IMR-90 (cell line): ENCODE results near the gene PPP2R1A. TPM values are rescaled to one million over a fixed set of nuclear protein-coding genes. Genes with fewer than 3 reads are reported as not detected.

Experiments
- ATAC-seq: fragments of 200-7000 bp; cut with Tn5 transposase; 2 replicates; pipeline ENCODE4 v1.9.1; 2020; ENCODE audit warnings: low read depth, mild to moderate bottlenecking, moderate library complexity
- BruUV-seq: library from RNA; stranded (reverse); fragments of 400-500 nt; replicated peaks from 2 replicates; lab custom pipeline; 2021; lab: Mats Ljungman, UMichigan
- CTCF ChIA-PET: fragments of 300-600 bp; formaldehyde crosslinking; extraction: SDS; loops from one replicate; lab custom pipeline; 2021; ENCODE audit warnings: antibody characterized with exemption; lab: Yijun Ruan, JAX
- POLR2A ChIA-PET: fragments of 300-600 bp; sonication (Branson Sonifier 250); formaldehyde crosslinking; loops from one replicate; lab custom pipeline; 2022; ENCODE audit warnings: antibody characterized with exemption; ENCODE audit not compliant: unreplicated experiment; lab: Charles Lee
- DNase-seq: peaks from one replicate; pipeline ENCODE4 v3.0.0; 2013
- H2AFZ ChIP-seq: replicated peaks from 2 replicates; pipeline ENCODE3; 2013; ENCODE audit warnings: low read length, mild to moderate bottlenecking; ENCODE audit not compliant: poor library complexity
- H2AK5ac ChIP-seq: 2 replicates; pipeline ENCODE4 v1.6.1; 2013; ENCODE audit warnings: low read depth, low read length, inconsistent platforms
- H2AK9ac ChIP-seq: replicated peaks from 2 replicates; pipeline ENCODE3; 2013; ENCODE audit warnings: mild to moderate bottlenecking, low read depth, low read length, moderate library complexity; ENCODE audit not compliant: poor library complexity
- H2BK120ac ChIP-seq: 2 replicates; pipeline ENCODE4 v1.6.1; 2013; ENCODE audit warnings: low read depth, low read length, inconsistent platforms
- H2BK15ac ChIP-seq: 3 replicates; pipeline ENCODE4 v1.6.1; 2013; ENCODE audit warnings: low read depth, low read length, inconsistent platforms
- H2BK20ac ChIP-seq: 2 replicates; pipeline ENCODE4 v1.6.1; 2013; ENCODE audit warnings: low read depth, mild to moderate bottlenecking, inconsistent platforms, low read length, moderate library complexity
- H2BK5ac ChIP-seq: 2 replicates; pipeline ENCODE4 v1.6.1; 2013; ENCODE audit warnings: mild to moderate bottlenecking, low read depth, low read length, inconsistent platforms; ENCODE audit not compliant: poor library complexity, severe bottlenecking
- H3K14ac ChIP-seq: replicated peaks from 2 replicates; pipeline ENCODE4 v1.6.1; 2013; ENCODE audit warnings: low read depth, low read length, inconsistent platforms
- H3K18ac ChIP-seq: 2 replicates; pipeline ENCODE4 v1.6.1; 2013; ENCODE audit warnings: low read depth, low read length, control low read depth
- H3K23ac ChIP-seq: 2 replicates; pipeline ENCODE4 v1.6.1; 2013; ENCODE audit warnings: low read depth, low read length, inconsistent platforms
- H3K27ac ChIP-seq: 2 replicates; pipeline ENCODE4 v1.5.1; 2013; ENCODE audit warnings: mild to moderate bottlenecking, control low read depth, low read length; ENCODE audit not compliant: insufficient read depth
- H3K27me3 ChIP-seq: 2 replicates; pipeline ENCODE4 v1.6.1; 2013; ENCODE audit warnings: low read length; ENCODE audit not compliant: control insufficient read depth, insufficient read depth
- H3K36me3 ChIP-seq: 2 replicates; pipeline ENCODE4 v1.6.1; 2013; ENCODE audit warnings: low read length, mixed read lengths; ENCODE audit not compliant: control insufficient read depth, insufficient read depth
- H3K4ac ChIP-seq: 2 replicates; pipeline ENCODE4 v1.6.1; 2013; ENCODE audit warnings: low read depth, low read length, inconsistent platforms
- H3K4me1 ChIP-seq: 2 replicates; pipeline ENCODE4 v1.6.1; 2013; ENCODE audit warnings: low read length, mixed read lengths; ENCODE audit not compliant: control insufficient read depth, insufficient read depth
- H3K4me2 ChIP-seq: 2 replicates; pipeline ENCODE4 v1.6.1; 2013; ENCODE audit warnings: low read depth, mild to moderate bottlenecking, control low read depth, low read length, moderate library complexity
- H3K4me3 ChIP-seq: 2 replicates; pipeline ENCODE4 v1.5.1; 2013; ENCODE audit warnings: low read depth, mild to moderate bottlenecking, control low read depth, low read length, moderate library complexity; ENCODE audit not compliant: insufficient read depth
- H3K56ac ChIP-seq: 2 replicates; pipeline ENCODE4 v1.6.1; 2013; ENCODE audit warnings: low read length, inconsistent platforms; ENCODE audit not compliant: insufficient read depth; ENCODE audit errors: extremely low read depth
- H3K79me1 ChIP-seq, 2 experiments: 2 replicates each; pipeline ENCODE4 v1.6.1; 2013; ENCODE audit warnings: low read length in 2 of 2, inconsistent platforms in 1 of 2, low read depth in 1 of 2
- H3K9ac ChIP-seq: 2 replicates; pipeline ENCODE4 v1.6.1; 2013; ENCODE audit warnings: low read depth, low read length, control low read depth
- H3K9me1 ChIP-seq: 2 replicates; pipeline ENCODE4 v1.6.1; 2013; ENCODE audit warnings: low read length, inconsistent platforms; ENCODE audit not compliant: insufficient read depth
- H3K9me3 ChIP-seq: 2 replicates; pipeline ENCODE4 v1.6.1; 2013; ENCODE audit warnings: low read length; ENCODE audit not compliant: control insufficient read depth, insufficient read depth
- H4K20me1 ChIP-seq: 2 replicates; pipeline ENCODE4 v1.6.1; 2013; ENCODE audit warnings: low read length, inconsistent platforms; ENCODE audit not compliant: insufficient read depth
- H4K5ac ChIP-seq: 2 replicates; pipeline ENCODE4 v1.6.1; 2013; ENCODE audit warnings: mild to moderate bottlenecking, low read depth, low read length, control low read depth
- H4K8ac ChIP-seq, 2 experiments: 2 replicates each; pipeline ENCODE4 v1.6.1; 2013; ENCODE audit warnings: low read depth in 2 of 2, low read length in 2 of 2, control low read depth in 1 of 2, inconsistent platforms in 1 of 2
- H4K91ac ChIP-seq: 2 replicates; pipeline ENCODE4 v1.6.1; 2013; ENCODE audit warnings: low read depth, low read length, inconsistent platforms; ENCODE audit not compliant: insufficient read depth
- CEBPB ChIP-seq: IDR thresholded peaks from 2 replicates; pipeline ENCODE4 v1.6.1; 2012; ENCODE audit warnings: low read depth, low read length, improper control_type of control experiment
- CTCF ChIP-seq: conservative IDR thresholded peaks from 2 replicates; pipeline ENCODE4 v1.5.1; 2012; ENCODE audit warnings: mild to moderate bottlenecking, low read depth, low read length, improper control_type of control experiment
- ELK1 ChIP-seq: fragments of 150-350 bp; IDR thresholded peaks from 2 replicates; pipeline ENCODE4 v1.6.1; 2016; ENCODE audit warnings: low read depth, mild to moderate bottlenecking, low read length, moderate library complexity, borderline replicate concordance
- MAZ ChIP-seq: IDR thresholded peaks from 2 replicates; pipeline ENCODE4 v1.6.1; 2012; ENCODE audit warnings: low read depth, mild to moderate bottlenecking, low read length, improper control_type of control experiment, moderate library complexity, borderline replicate concordance
- MXI1 ChIP-seq: IDR thresholded peaks from 2 replicates; pipeline ENCODE4 v1.6.1; 2012; ENCODE audit warnings: low read depth, mild to moderate bottlenecking, low read length, moderate library complexity, borderline replicate concordance
- NFE2L2 ChIP-seq: fragments of 150-350 bp; IDR thresholded peaks from 2 replicates; pipeline ENCODE4 v1.6.1; 2016; ENCODE audit warnings: low read depth, mild to moderate bottlenecking, low read length
- RAD21 ChIP-seq: IDR thresholded peaks from 2 replicates; pipeline ENCODE4 v1.6.1; 2012; ENCODE audit warnings: low read length, improper control_type of control experiment
- WGBS, 2 experiments: methylation state at CpG; one replicate each; pipeline versions ENCODE4 v1.1.5 to v1.1.7; 2013; ENCODE audit warnings: missing lambda C conversion rate in 2 of 2; ENCODE audit not compliant: insufficient read length in 1 of 2; ENCODE audit errors: extremely low coverage in 2 of 2; 5-methylcytosine and 5-hydroxymethylcytosine counted together
- dilution Hi-C: fragments of 300-500 bp; cut with HindIII; formaldehyde crosslinking; loops from one replicate; pipeline ENCODE4 v1.14.3; 2018; ENCODE audit warnings: low sequenced_read_pairs; ENCODE audit not compliant: unreplicated experiment
- in situ Hi-C: fragments of 300-500 bp; cut with MboI; formaldehyde crosslinking; loops from 3 replicates; pipeline ENCODE4 v1.14.3; 2019; ENCODE audit warnings: low sequenced_read_pairs, inconsistent platforms, mixed read lengths
- intact Hi-C: fragments of 100-400 bp; cut with micrococcal nuclease; formaldehyde crosslinking; loops from 2 replicates; pipeline ENCODE4 v1.10.0; 2022
- polyA plus RNA-seq, 3 experiments: library from polyadenylated mRNA; depleted of rRNA; stranded (reverse); fragments of >200 nt; gene quantifications; 2 replicates each; pipeline ENCODE4 v1.2.3, GENCODE V29; 2012; ENCODE audit warnings: low replicate concordance in 1 of 3
- total RNA-seq: library from RNA; depleted of rRNA; stranded (reverse); fragments of >200 nt; gene quantifications from 2 replicates; pipeline ENCODE4 v1.2.3, GENCODE V29; 2012

The PPP2R1A gene
- total and polyA plus RNA-seq, 2 of the 4 experiments (the other 2 are of a cell fraction) = 173 to 250 TPM

GRCh38 chr19:52221831-52222375, 32.1 kb downstream of the PPP2R1A start:
- H2BK120ac ChIP-seq = no peak overlapping the region
- H2BK5ac ChIP-seq = no peak overlapping the region
- no peak overlapping the region for H3K27ac ChIP-seq
- TF ChIP-seq MAZ (no peak), RAD21 (no peak), MXI1 (no peak), CTCF (no peak), NFE2L2 (no peak), CEBPB (no peak), ELK1 (no peak)
- no peak overlapping the region for H2BK15ac ChIP-seq
- no peak overlapping the region for H3K9ac ChIP-seq
- H4K20me1 ChIP-seq = peaks cover 5% of the 10 kb centered on the region
- WGBS, 2 experiments = no CpG with 5 or more reads among the region's 7 CpGs
- intact Hi-C loops (no loop called here), dilution Hi-C loops (no loop called here), in situ Hi-C loops (no loop called here)
- DNase-seq (peak; percentile 35), ATAC-seq (peak; percentile 27; the same call in 1 of the 2 replicates)
- H4K91ac ChIP-seq = no peak overlapping the region
- H3K56ac ChIP-seq = no peak overlapping the region
- H3K4ac ChIP-seq = no peak overlapping the region
- H3K4me2 ChIP-seq = no peak overlapping the region
- H3K23ac ChIP-seq = no peak overlapping the region
- no peak overlapping the region for H3K4me3 ChIP-seq
- CTCF ChIA-PET = no interaction called here
- H3K14ac ChIP-seq = no peak overlapping the region
- H2AK5ac ChIP-seq = no peak overlapping the region
- no TSS peak for BruUV-seq
- no peaks in the 10 kb centered on the region for H3K9me3 ChIP-seq
- H2AFZ ChIP-seq = no peak overlapping the region
- POLR2A ChIA-PET = no interaction called here
- no peak overlapping the region for H2BK20ac ChIP-seq
- peaks cover 74% of the 10 kb centered on the region for H3K36me3 ChIP-seq
- H4K8ac ChIP-seq = no peak overlapping the region
- no peaks in the 10 kb centered on the region for H3K4me1 ChIP-seq
- H3K18ac ChIP-seq = no peak overlapping the region
- H3K79me1 ChIP-seq = peaks cover 5 to 34% of the 10 kb centered on the region in 2 experiments
- no peak overlapping the region for H4K5ac ChIP-seq
- 0 out of 2 replicates have a peak, but pooled peaks cover 6% of the 10 kb centered on the region for H3K9me1 ChIP-seq
- H3K27me3 ChIP-seq = no peaks in the 10 kb centered on the region
- no peak overlapping the region for H2AK9ac ChIP-seq
